Measurements from ENCODE around the gene ITSN1.

GRCh38 chr21:33721081-33721480, 78.8 kb downstream of the ITSN1 start:
- TF ChIP-seq POLR2A (IDR thresholded peaks at IDR 0.05) (no peak), CTCF (IDR thresholded peaks at IDR 0.05) (no peak)
